Mammary epithelial cell (primary cell): Measurements from ENCODE around the gene SLF2.

ENCODE experiments used
- CTCF ChIP-seq, 2 donors: IDR thresholded peaks in 1 of 2; conservative IDR thresholded peaks in 1 of 2; 2 replicates each; pipeline ENCODE4 v1.5.1; 2011 to 2012; ENCODE audit warnings: inconsistent platforms in 2 of 2, low read length in 2 of 2, mild to moderate bottlenecking in 2 of 2, control low read depth in 1 of 2, low read depth in 1 of 2; ENCODE audit not compliant: insufficient read depth in 1 of 2; ENCODE audit errors: extremely low read depth in 1 of 2
- EZH2 ChIP-seq: IDR thresholded peaks from 2 replicates; pipeline ENCODE4 v1.6.1; 2012; ENCODE audit warnings: low read length, inconsistent platforms, borderline replicate concordance

DNA sequence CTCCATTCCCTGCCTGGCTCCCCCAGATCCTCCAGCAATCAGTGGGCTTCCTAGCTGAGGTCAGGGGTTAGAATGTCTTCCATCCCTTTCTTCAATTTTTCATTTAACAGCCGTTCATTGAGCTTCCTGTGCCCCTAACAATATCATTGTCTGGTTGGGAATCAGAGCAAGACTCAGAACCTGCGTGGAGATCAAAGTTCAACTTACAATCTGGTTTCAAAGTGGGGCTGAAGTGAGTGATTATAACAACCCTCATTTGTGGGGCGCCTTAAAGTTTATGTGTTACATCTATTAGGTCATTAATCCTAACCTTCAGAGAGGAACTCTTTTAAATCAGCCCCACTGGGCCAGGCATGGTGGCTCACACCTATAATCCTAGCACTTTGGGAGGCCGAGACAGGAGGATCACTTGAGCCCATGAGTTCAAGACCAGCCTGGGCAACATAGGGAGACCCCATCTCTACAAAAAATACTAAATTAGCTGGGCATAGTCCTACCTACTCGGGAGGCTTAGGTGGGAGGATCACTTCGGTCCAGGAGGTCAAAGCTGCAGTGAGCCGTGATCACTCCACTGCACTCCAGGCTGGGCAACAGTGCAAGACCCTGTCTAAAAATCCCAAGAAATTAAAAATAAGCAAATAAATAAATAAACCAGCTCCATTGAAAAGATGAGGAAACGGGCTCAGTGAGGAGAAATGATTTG is 45.4 kb upstream of the SLF2 start:
- TF ChIP-seq CTCF (conservative IDR thresholded peaks at IDR 0.05 in 1 of 2, IDR thresholded peaks at IDR 0.05 in 1 of 2; ENCODE audit: extremely low read depth in 1 of 2, insufficient read depth in 1 of 2, low read depth in 1 of 2, low read length in 2 of 2) (no peak), EZH2 (no peak)
